ENCODE data around the gene NASP. TPM values are rescaled to one million over a fixed set of nuclear protein-coding genes. Genes with fewer than 3 reads are reported as not detected.

Gene NASP
- total and polyA plus RNA-seq, 9 donors = 60.4 to 122 (median 83.0) TPM

DNA sequence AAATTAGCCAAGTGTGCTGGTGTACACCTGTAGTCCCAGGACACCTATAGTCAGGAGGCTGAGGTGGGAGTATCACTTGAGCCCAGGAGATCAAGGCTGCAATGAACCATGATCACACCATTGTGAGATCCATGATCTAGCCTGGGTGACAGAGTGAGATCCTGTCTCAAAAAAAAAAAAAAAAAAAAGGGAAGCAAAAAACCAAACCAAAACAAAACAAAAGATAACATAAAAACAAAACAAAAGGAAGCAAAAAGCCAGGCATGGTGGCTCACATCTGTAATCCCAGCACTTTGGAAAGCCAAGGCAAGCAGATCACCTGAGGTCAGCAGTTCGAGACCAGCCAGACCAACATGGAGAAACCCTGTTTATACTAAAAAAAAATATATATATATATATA is 42.6 kb upstream of the NASP start:
- no peak overlapping the region for H3K27ac ChIP-seq
- no peak overlapping the region for H3K4me3 ChIP-seq
- no peaks in the 10 kb centered on the region for H3K27me3 ChIP-seq
- TF ChIP-seq, protein P1, sequence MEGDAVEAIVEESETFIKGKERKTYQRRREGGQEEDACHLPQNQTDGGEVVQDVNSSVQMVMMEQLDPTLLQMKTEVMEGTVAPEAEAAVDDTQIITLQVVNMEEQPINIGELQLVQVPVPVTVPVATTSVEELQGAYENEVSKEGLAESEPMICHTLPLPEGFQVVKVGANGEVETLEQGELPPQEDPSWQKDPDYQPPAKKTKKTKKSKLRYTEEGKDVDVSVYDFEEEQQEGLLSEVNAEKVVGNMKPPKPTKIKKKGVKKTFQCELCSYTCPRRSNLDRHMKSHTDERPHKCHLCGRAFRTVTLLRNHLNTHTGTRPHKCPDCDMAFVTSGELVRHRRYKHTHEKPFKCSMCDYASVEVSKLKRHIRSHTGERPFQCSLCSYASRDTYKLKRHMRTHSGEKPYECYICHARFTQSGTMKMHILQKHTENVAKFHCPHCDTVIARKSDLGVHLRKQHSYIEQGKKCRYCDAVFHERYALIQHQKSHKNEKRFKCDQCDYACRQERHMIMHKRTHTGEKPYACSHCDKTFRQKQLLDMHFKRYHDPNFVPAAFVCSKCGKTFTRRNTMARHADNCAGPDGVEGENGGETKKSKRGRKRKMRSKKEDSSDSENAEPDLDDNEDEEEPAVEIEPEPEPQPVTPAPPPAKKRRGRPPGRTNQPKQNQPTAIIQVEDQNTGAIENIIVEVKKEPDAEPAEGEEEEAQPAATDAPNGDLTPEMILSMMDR (IDR thresholded peaks at IDR 0.05) = no peak
- TF ChIP-seq POLR2A (IDR thresholded peaks at IDR 0.05) = no peak
- no peak for TF ChIP-seq EP300 (IDR thresholded peaks at IDR 0.05)
- 89 to 93% (median 90%) methylated on average over 1 of the region's 1 CpG for WGBS, 3 donors
- no peak for DNase-seq
- no peaks in the 10 kb centered on the region for H3K4me1 ChIP-seq (ENCODE audit: insufficient read depth)
- H3K36me3 ChIP-seq = no peaks in the 10 kb centered on the region
- intact Hi-C loops (cut with DNase I) = no loop called here
- H3K9me3 ChIP-seq = no peaks in the 10 kb centered on the region

DNA sequence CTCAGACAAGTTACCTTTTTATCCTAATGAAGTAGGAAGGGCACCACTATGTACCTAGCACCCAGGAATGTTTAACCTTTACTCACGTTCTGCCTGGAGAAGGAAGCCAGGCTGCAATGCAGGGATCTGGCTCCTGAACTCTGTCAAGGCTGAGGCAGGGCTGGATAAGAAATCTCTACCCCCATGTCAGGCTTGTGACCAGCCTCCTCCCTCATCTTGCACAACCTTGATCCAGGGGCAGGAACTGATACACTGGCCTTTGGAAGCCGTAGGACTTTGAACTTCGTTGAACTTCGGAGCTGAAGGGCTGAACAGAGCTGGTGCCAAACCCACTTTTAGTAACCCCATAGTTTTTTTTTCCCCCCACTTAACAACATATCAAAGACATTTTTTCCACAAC is 41.2 kb upstream of the NASP start:
- DNase-seq = no peak
- intact Hi-C loops (cut with DNase I) = no loop called here
- no peaks in the 10 kb centered on the region for H3K9me3 ChIP-seq
- no peaks in the 10 kb centered on the region for H3K4me1 ChIP-seq (ENCODE audit: insufficient read depth)
- no peak overlapping the region for H3K27ac ChIP-seq
- 30 to 62% (median 52%) methylated on average over 4 of the region's 4 CpGs for WGBS, 3 donors
- TF ChIP-seq, protein P1 (IDR thresholded peaks at IDR 0.05) = no peak
- TF ChIP-seq EP300 (IDR thresholded peaks at IDR 0.05) (no peak), POLR2A (IDR thresholded peaks at IDR 0.05) (no peak)
- H3K4me3 ChIP-seq = no peak overlapping the region
- H3K36me3 ChIP-seq = no peaks in the 10 kb centered on the region
- H3K27me3 ChIP-seq = no peaks in the 10 kb centered on the region

DNA sequence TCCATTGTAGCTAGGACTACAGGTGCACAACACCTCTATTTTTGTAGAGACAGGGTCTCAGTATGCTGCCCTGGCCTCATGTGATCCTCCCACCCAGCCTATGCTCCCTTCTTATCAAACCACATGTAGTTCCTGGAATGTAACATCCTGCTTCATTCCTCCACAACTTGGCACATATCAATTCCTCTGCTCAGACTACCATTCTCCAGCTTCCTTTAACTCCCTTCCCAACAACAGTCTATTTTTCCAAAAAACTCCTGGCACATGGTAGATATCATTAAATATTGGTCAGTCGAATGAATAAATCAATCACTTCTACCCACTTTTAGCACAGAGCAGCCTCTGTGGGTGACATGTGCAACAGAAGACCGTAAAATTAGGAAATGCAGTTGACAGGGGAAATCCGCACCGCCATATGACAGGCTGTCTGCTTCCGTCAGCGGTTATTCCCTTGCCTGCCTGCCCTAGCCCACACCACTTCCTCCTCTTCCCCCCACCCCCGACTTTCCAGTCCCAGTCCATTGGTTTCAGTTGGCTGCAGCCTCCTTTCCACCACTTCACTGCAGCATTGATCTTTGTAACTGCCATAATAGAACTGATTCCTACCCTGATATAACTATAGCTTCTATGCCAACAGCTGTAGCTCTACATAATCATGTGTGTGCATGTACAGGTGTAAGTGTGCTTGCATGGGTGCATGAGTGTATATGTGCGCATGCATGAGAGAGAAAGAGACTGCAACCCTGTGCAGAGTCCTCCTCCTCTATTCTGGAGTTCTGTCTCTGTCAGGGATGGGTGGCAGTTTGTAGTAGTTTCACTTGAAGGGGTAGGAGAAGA is 40.0 kb upstream of the NASP start:
- H3K36me3 ChIP-seq = no peaks in the 10 kb centered on the region
- TF ChIP-seq POLR2A (IDR thresholded peaks at IDR 0.05) (no peak), EP300 (IDR thresholded peaks at IDR 0.05) (no peak)
- TF ChIP-seq, protein P1 (IDR thresholded peaks at IDR 0.05) = no peak
- no peaks in the 10 kb centered on the region for H3K9me3 ChIP-seq
- H3K4me1 ChIP-seq (ENCODE audit: insufficient read depth) = no peaks in the 10 kb centered on the region
- 55 to 62% (median 59%) methylated on average over 8 of the region's 8 CpGs for WGBS, 3 donors
- H3K27me3 ChIP-seq = no peaks in the 10 kb centered on the region
- intact Hi-C loops (cut with DNase I) = no loop called here
- peak in 1 of 5 donors; percentile 23 for DNase-seq
- no peak overlapping the region for H3K4me3 ChIP-seq
- H3K27ac ChIP-seq = no peak overlapping the region

DNA sequence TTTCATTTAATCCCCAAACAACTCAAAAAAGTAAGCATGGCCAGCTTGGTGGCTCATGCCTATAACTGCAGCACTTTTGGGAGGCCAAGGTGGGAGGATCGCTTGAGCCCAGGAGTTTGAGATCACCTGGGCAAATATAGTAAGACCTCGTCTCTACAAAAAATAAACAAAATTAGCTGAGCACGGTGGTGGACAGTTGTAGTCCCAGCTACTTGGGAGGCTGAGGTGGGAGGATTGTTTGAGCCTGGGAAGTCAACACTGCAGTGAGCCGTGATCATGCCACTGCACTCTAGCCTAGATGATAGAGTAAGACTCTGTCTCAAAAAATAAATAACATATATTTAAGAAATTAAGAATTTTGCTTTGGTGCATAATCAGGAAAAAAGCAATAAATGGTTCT is 39.3 kb upstream of the NASP start:
- no peaks in the 10 kb centered on the region for H3K4me1 ChIP-seq (ENCODE audit: insufficient read depth)
- no peaks in the 10 kb centered on the region for H3K27me3 ChIP-seq
- TF ChIP-seq, protein P1 (IDR thresholded peaks at IDR 0.05) = no peak
- TF ChIP-seq EP300 (IDR thresholded peaks at IDR 0.05) (no peak), POLR2A (IDR thresholded peaks at IDR 0.05) (no peak)
- DNase-seq = no peak
- 69 to 84% (median 77%) methylated on average over 4 of the region's 4 CpGs for WGBS, 3 donors
- intact Hi-C loops (cut with DNase I) = no loop called here
- H3K9me3 ChIP-seq = no peaks in the 10 kb centered on the region
- no peak overlapping the region for H3K4me3 ChIP-seq
- no peak overlapping the region for H3K27ac ChIP-seq
- H3K36me3 ChIP-seq = no peaks in the 10 kb centered on the region

Measured in ovary (tissue), 9 donors.